ENCODE data around the gene ANKRD34C. TPM values are rescaled to one million over a fixed set of nuclear protein-coding genes. Genes with fewer than 3 reads are reported as not detected.
A peak's percentile ranks its signal among the peaks of the same experiment; 100 is the strongest.

Gene ANKRD34C
- total and polyA plus RNA-seq, 10 donors = not detected

DNA sequence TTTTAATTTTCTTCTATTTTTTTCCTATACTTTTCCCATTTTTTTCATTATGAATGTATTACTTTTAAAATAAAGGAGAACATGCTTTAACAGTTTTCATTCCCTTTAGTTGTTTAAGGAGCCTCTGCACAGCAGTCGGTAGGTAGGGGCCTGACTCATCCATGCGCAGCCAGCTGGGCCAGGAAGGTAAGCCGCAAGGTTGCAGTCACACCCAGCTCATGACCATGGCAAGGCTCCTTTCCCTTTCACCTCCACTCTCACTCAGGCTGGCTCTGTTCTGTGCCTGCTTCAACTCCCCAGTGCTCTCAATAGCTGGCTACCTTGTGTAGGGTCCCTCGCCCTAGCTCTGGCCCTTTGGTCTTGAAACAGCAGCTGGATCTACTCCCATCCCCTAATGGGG lies 17.4 kb upstream of the ANKRD34C start:
- DNase-seq = no peak
- no peak overlapping the region for H3K4me3 ChIP-seq
- TF ChIP-seq POLR2AphosphoS5 (IDR thresholded peaks at IDR 0.05) = no peak
- no peak for TF ChIP-seq POLR2A (IDR thresholded peaks at IDR 0.05)
- intact Hi-C loops (cut with DNase I; ENCODE audit: low total_unique reads) = no loop called here
- H3K4me1 ChIP-seq = no peaks in the 10 kb centered on the region
- H3K36me3 ChIP-seq = no peaks in the 10 kb centered on the region
- H3K27ac ChIP-seq = no peak overlapping the region
- 84 to 87% (median 86%) methylated on average over 4 of the region's 4 CpGs for WGBS, 5 donors
- H3K27me3 ChIP-seq (replicated peaks in 1 of 7) = peaks cover 0 to 24% (median 0%) of the 10 kb centered on the region in 7 donors
- no peaks in the 10 kb centered on the region for H3K9me3 ChIP-seq

- Histone ChIP-seq H3K36me3 (no peaks in the 10 kb centered on the region), H3K27me3 (replicated peaks in 1 of 7) (peaks cover 0 to 24% (median 0%) of the 10 kb centered on the region in 7 donors), H3K4me3 (no peak overlapping the region), H3K4me1 (no peaks in the 10 kb centered on the region), H3K27ac (no peak overlapping the region), H3K9me3 (no peaks in the 10 kb centered on the region)
- no peak for DNase-seq
- TF ChIP-seq POLR2AphosphoS5 (IDR thresholded peaks at IDR 0.05) = no peak
- TF ChIP-seq POLR2A (IDR thresholded peaks at IDR 0.05) = no peak
- TF ChIP-seq CTCF (IDR thresholded peaks at IDR 0.05 in 8 of 11, conservative IDR thresholded peaks at IDR 0.05 in 3 of 11) = no peak
- intact Hi-C loops (cut with DNase I; ENCODE audit: low total_unique reads) = no loop called here
- 68 to 80% (median 68%) methylated on average over 3 of the region's 3 CpGs for WGBS, 5 donors
Observed at GRCh38 chr15:79265987-79266579, 16.4 kb upstream of the ANKRD34C start.

GRCh38 chr15:79283252-79284048 lies 928 bp downstream of the ANKRD34C start:
- Histone ChIP-seq H3K9me3 (peaks cover 0 to 9% (median 0%) of the 10 kb centered on the region in 8 donors), H3K4me3 (peak overlapping the region in 1 of 8 donors; percentile 21), H3K27ac (no peak overlapping the region), H3K36me3 (no peaks in the 10 kb centered on the region), H3K4me1 (peaks cover 0 to 8% (median 0%) of the 10 kb centered on the region in 6 donors), H3K27me3 (replicated peaks in 1 of 7) (peaks cover 3 to 95% (median 38%) of the 10 kb centered on the region in 7 donors)
- DNase-seq = no peak
- WGBS, 5 donors = 13 to 20% (median 14%) methylated on average over 40 to 46 of the region's 46 CpGs
- intact Hi-C loops (cut with DNase I; ENCODE audit: low total_unique reads) = no loop called here
- TF ChIP-seq CTCF (IDR thresholded peaks at IDR 0.05 in 8 of 11, conservative IDR thresholded peaks at IDR 0.05 in 3 of 11) = no peak
- no peak for TF ChIP-seq POLR2AphosphoS5 (IDR thresholded peaks at IDR 0.05)
- TF ChIP-seq POLR2A (IDR thresholded peaks at IDR 0.05) = no peak

GRCh38 chr15:79290642-79291275 lies 8.2 kb downstream of the ANKRD34C start:
- no peaks in the 10 kb centered on the region for H3K9me3 ChIP-seq
- WGBS, 5 donors = 47 to 65% (median 57%) methylated on average over 6 of the region's 6 CpGs
- intact Hi-C loops (cut with DNase I; ENCODE audit: low total_unique reads) = no loop called here
- H3K36me3 ChIP-seq = no peaks in the 10 kb centered on the region
- H3K27me3 ChIP-seq (replicated peaks in 1 of 7) = peaks cover 0 to 56% (median 0%) of the 10 kb centered on the region in 7 donors
- H3K4me3 ChIP-seq = no peak overlapping the region
- H3K4me1 ChIP-seq = no peaks in the 10 kb centered on the region
- no peak for TF ChIP-seq POLR2A (IDR thresholded peaks at IDR 0.05)
- TF ChIP-seq CTCF (IDR thresholded peaks at IDR 0.05 in 8 of 11, conservative IDR thresholded peaks at IDR 0.05 in 3 of 11) = no peak
- no peak for TF ChIP-seq POLR2AphosphoS5 (IDR thresholded peaks at IDR 0.05)
- H3K27ac ChIP-seq = no peak overlapping the region
- no peak for DNase-seq

Measured in spleen (tissue), 11 donors.